NCI-H1694 (cell line): Measurements from ENCODE around the gene SIAH1.
A peak's percentile ranks its signal among the peaks of the same experiment; 100 is the strongest.
"Not testable (repeated sequence)": the region's sequence is repeated elsewhere in the genome, so short reads cannot be mapped to it uniquely, and the experiment has no call there.

Experiments used
- DNase-seq: peaks from one replicate; lab custom pipeline; 2025; lab: John Stamatoyannopoulos, UW

Gene SIAH1

DNA sequence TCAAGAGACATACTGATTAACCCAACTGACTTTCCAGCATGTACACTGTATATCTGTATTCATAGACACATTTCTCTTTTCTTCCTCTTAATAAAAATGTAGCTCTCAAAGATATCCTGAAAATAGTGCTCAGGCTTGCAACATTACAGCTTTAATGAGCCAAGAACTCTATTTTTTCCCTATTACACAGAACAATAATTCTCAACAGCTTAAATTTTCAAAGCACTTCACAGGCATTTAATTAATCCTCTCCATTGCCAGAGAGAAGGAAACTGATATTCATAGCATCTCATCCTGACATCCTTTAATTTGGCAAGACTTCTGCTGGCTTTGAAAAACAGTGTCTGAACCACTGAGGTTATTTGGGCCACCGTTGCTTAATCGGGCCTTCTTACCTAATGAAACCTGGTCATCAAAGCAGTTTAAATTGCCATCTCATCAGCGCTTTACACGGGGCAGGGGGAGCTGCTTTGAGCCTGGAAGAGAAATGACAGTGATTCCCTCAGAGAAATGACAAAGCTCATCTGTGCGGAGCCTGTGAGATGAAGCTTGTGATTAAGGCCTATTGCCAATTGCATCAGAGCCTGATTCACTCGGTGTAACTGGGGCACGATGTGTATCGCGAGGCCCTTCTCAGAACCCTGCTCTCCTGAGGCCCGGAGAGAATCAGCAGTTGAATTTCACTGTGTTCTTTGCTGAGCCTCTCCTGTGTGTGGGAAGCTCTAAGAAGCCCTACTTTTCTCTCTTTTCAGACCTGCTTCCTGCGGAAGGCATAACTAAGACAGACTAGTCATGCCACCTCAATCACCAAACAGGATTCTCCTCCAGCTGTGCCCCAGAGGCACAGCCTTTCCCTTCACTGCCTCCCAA, 8.5 kb upstream of the SIAH1 start:
- no peak for DNase-seq

DNA sequence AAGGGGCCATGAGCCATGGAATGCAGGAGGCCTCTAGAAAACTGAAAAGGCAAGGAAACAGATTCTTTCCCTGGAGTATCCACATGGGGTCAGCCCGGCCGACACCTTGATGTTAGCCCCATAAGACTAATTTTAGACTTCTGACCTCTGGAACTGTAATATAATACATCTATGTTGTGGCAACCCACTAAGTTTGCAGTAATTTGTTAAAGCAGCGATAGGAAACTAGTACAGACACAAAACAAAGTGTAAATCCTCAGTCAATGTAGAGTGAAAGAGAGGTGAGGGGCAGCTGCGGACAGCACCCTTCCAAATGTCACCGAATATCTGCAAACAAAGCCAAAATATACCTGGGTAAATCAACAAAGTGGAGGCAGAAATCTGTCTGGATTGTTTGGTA, 7.2 kb upstream of the SIAH1 start:
- no peak for DNase-seq

DNA sequence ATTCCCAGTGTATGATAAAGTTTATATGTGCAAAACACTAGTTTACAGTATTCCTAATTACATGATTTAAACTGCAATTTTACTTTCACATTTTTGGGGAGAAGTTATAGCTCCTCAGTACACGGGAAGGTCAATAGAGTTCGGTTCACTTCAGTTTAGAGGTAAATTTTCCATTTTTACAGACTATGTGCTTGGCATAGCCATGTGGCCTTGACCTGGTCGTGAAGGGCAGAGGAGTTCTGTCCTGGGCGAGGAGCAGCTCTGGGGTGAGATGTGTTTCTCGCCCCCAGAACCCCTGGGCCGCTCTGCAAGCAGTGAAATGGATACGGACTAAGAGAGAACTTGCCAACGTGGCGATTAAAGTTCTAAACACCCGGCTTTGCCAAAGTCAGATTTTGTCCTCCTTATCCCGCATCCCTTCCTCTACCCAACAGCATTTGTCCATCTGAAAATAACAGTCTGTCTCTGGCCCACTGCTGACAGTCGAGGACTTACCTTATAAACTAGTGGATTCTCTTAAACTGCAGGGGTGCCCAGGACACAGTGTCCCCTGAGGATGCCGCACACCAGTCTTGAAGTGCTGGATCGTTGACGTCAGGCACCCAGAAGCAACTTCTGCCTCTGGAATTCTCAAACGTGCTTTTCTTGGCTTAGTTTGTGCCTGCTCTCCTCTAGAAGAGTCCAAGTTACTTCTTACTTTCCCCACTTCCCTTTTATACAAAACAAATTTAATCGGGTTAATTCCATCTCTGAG, 1.5 kb upstream of the SIAH1 start:
- no peak for DNase-seq

DNA sequence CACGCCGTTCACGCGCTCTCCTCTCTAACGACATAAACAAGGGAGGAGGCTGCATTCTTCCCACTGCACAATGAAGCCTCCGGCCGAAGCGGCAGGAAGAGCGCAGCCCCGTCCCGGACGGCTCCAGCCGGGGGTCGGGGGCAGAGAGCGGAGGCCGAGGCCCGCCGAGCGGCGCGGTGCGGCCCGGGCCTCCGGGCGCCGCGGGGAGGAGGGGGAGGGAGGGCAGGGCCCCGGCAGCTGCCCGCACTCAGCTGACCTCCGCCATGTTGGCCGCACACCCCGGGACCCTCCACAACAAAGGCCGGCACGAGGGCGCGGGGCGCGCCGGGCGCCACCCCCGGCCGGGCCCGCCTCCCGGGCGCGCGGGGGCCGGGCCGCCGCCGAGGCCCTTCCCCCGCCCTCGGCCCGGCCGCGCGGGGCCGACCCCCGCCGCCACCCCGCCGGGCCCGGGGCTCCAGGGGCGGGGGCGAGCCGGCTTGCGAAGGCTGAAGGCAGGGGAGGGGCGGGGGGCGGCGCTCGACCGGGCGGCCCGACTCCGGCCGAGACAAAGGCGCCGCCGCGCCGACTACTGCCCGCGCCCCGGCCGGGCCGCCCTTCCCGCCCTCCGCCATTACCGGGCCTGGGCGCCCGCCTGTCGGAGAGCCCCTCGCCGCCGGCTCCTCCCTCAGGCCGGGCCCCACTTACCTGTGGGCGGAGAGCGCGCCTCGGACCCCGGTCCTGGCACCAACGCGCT, 527 bp downstream of the SIAH1 start:
- DNase-seq = peak; percentile 5

DNA sequence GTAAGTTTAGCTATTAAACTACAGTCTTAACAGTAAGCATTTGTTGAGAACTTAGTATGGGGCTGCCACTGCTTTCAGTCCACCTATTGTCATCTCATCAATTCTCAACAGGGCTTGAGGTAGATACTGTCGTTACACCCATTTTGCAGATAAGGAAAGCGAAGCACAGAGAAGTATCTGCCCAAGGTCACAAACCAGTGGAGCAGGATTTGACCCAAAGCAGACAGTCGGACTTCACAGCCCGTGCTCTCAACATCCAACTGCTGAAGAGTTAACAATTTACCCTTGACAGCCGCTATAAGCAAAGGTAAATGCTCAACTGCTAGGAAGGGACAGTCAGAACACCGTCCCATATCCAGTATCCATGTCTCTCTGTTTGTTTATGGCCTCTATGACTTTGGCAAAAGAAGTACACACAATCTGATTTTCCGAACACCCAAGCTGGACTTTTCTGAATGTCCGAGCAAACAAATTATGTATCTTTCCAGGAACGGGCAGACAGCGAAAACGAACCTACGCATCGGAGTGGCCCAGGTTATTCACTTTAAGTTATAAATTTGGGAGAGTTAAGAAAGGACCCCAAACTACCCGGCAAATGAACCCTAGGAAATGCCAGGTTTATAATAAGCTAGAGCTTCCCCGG, 1.2 kb downstream of the SIAH1 start:
- DNase-seq = no peak

DNA sequence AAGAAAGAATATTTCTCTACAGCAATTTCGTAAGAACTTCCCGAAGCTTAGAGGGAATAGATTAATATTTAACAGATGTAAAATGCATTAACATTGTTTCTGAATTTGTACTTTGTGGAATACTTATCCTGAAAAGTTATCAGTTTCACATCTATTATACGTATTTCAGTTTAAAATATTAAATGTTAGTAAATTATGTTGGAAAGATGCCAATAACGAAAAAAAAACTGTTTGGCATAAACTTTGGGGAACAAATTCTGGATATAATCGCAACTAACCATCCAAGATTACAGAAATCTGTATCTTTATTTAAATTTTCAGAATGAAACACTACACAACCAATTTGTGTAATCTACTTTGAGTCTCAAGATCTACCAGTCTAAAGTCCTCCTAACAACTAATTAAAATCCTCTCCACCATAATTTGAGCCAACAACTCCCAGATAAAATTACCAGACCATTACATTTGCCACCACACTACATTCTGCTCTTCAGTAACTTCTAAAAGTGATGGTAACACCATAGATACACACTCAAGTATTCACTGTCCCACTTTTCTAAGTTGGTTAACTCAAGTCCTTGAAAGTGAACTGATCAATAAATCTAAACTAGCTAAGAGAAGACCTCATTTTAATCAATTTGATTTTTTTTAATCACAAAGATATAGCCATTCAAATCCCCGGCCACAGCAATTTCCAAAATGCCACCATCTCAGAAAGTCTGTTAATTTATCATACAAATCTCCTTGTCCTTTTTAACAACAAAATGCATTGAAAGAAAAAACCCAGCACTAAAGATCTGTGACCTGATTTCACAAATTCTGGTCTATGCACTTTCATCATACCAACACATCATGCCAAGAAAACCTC, 2.0 kb downstream of the SIAH1 start:
- no peak for DNase-seq

DNA sequence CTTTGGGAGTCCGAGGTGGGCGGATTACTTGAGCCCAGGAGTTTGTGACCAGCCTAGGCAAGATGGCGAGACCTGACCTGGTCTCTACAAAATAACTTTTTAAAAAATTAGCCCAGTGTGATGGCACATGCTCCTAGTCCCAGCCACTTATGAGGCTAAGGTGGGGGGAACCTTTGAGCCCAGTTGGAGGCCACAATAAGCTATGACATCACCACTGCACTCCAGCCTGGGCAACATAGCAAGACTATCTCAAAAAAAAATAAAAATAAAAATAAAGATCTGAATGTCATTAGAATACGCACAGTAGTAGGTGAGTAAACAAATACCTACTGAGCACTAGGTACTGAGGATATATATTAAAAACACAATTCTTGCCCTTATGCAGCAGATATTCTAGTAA, 3.1 kb downstream of the SIAH1 start:
- no peak for DNase-seq

DNA sequence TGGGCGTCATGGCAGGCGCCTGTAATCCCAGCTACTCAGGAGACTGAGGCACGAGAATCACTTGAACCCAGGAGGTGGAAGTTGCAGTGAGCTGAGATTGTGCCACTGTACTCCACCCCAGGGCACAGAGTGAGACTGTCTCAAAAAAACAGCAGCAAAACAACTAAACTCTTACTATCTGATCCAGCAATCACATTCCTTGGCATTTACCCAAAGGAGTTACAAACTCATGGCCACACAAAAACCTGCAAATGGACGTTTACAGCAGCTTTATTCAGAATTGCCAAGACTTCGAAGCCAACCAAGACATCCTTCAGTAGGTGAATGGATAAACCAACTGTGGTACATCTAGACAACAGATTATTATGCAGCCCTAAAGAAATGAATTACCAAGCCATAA, 4.0 kb downstream of the SIAH1 start:
- no peak for DNase-seq

DNA sequence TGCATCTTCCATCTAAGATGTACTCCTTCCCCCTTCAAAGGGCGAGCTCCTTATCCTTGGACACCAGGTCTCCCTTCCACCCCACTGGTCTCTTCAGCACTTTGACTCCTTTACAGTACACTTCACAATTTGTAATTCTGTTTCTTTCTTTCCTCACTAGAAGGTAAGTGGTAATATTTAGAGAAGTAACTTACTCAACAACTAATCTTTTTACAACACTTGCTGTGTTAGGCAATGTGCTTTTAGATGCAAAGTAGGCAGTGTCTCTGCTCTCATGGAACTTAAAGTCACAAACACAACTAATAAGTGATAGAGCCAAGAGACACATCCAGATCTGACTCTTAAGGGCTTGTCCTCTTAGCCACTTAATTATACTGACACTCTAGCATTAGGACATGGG, 6.4 kb downstream of the SIAH1 start:
- DNase-seq = no peak

DNA sequence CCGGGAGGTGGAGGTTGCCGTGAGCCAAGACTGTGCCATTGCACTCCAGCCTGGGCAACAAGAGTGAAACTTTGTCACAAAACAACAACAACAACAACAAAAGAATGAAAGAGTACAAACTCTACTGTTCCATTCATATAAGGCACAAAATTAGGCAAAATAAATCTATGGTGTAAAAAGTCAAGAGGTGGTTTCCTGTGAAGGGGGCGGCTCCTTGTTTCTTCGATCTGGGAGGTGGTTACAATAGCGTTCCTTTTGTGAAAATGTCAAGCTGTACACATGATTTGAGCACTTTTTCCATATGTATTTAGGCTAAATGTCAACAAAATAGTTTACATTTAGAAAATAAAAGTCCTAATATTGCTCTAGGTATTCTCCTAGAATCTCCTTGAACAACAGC, 6.9 kb downstream of the SIAH1 start:
- no peak for DNase-seq

DNA sequence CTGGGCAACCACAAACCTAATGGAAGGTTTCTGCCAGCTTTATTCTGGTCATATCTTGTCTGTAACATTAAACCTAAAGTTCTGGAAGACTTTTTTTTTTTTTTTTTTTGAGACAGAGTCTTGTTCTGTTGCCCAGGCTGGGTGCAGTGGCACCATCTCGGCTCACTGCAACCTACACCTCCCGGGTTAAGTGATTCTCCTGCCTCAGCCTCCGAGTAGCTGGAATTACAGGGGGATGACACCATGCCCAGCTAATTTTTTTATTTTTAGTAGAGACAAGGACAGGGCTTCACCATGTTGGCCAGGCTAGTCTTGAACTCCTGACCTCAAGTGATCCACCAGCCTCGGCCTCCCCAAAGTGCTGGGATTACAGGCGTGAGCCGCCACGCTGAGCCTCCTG, 7.9 kb downstream of the SIAH1 start:
- not testable (repeated sequence) for DNase-seq

DNA sequence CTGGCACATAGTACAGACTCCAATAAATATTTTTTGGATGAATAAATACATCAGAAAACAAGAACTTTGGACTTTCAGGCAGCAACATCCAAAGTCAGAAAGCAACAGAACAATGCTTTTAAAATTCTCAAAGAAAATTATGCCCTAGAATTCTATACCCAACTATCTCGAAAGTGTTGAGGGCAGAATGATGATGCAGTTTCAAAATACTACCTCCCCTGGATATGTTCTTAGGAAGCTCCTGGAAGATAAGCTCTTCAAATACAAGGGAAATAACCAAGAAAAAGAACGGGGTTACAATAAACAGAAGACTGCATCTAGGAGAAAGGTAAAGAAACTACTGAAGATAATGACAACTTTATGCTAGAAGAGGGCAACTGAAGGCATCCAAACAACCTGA, 11.0 kb downstream of the SIAH1 start:
- no peak for DNase-seq

DNA sequence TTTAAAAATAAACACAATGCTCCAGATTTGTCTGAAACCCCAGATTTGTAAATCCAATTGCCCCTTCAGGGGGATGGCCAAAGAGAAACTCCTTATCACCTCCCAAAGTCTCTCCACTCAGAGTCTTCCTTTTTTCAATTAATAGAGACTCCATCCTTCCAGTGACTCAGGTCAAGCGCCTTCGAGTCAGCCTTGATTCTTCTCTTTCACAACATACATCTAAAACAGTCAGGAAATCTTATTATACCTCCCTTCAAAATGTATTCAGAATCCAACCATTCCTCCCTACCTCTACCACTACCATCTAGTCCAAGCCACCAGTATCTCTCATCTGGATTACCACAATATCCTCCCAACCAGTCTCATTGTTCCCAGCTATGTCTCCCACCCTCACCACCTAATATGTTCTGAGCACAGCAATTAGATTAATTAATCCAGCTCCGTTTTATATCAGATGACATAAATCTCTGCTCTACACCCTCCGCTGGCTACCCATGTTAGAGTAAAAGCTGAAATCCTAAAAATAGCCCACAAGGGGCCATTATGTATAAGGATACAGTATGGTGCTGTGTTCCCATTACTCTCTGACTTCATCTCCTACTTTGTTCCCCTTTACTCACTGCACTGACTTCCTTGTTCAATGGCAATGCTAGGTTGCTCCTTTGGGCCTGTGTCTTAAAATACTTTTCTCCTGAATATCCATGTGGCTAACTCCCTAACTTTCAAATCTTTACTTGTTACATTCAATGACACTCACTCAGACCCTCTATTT, 11.8 kb downstream of the SIAH1 start:
- no peak for DNase-seq

DNA sequence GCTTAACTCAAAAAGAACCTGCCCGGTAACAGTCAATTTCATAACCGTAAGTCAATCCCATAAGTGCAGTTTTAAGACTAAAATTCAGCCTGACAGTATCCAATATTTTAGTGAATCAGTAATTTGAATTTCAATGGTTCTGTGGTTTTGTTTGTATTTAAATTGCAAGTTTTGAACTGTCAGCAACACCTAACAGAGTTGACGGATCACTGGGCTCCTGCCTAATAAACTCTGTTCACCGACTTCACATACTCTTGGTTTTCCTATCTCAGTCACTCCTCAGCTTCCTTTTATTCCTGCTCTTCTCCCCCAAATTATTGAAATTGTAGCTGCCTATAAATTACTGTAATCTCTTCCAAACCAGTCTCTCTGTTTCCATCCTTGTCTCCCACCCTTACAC, 12.5 kb downstream of the SIAH1 start:
- DNase-seq = no peak

DNA sequence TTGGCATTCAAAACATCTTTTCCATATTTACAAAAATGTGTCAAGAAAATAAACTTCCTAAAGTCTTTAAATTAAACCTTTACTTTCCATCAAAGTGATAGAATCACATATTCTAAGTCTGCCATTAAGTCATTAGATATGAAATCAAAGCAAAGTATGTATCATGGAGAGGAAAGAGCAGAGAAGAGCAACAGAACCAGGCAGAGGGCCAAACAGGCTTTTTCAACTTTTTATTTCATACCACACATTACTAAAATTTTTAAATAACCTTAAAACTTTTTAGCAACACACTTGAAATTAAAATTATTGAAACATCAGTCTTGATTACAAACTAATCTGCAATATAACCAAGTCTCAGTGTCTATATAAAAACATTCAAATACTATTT, 13.8 kb downstream of the SIAH1 start:
- DNase-seq = no peak

DNA sequence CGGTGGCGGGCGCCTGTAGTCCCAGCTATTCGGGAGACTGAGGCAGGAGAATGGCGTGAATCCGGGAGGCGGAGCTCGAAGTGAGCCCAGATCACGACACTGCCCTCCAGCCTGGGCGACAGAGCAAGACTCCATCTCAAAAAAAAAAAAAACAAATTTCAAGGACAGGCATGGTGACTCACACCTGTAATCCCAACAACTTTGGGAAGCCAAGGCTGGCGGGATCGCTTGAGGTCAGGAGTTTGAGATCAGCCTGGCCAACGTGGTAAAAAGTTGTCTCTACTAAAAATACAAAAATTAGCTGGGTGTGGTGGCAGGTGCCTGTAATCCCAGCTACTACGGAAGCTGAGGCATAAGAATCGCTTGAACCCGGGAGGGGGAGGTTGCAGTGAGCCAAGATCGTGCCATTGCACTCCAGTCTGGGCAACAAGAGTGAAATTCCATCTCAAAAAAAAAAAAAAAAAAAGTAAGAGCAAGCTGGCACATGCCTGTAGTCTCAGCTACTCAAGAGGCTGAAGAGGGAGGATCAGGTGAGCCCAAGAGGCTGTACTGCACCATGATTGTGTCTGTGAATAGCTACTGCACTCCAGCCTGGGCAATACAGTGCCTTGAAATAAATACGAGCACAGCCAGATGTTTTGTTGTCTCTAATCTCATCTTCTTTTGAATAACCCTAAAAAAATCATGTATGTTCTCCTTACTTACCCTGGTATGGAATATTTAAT, 14.4 kb downstream of the SIAH1 start:
- DNase-seq = not testable (repeated sequence)

DNA sequence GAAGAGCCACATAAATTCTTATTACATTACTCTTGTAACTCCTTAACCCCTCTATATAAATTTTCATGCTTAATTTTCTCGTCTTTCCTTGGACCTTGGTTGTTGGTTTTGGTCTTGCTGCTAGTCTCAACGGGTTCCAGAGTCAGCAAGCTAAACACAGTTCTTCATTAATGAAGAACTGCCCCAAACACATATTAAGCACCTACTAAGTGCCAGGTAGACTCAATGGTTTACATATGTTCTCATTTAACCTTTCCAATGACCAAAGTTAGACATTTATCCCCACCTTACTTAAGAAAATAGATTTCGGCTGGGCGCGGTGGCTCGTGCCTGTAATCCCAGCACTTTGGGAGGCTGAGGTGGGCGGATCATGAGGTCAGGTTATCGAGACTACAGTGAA, 15.0 kb downstream of the SIAH1 start:
- no peak for DNase-seq

DNA sequence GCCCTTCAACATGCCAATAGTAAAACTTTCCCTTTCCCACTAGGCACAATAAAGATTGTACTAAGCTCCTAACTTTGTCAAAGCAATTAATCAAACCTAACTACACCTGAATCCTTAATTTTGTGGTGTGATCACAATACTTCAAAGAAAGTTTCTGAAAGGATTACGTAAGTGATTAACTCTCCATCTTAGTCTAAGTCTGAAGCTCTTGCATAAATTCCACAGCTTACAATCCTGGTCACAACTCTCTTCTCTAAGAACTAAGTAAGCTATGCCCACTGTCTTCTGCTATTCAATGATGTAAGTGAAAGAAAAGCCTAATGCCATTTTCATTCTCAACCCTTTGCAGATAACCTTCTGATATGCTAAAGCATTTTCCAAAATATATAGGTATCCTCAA, 15.4 kb downstream of the SIAH1 start:
- DNase-seq = no peak

DNA sequence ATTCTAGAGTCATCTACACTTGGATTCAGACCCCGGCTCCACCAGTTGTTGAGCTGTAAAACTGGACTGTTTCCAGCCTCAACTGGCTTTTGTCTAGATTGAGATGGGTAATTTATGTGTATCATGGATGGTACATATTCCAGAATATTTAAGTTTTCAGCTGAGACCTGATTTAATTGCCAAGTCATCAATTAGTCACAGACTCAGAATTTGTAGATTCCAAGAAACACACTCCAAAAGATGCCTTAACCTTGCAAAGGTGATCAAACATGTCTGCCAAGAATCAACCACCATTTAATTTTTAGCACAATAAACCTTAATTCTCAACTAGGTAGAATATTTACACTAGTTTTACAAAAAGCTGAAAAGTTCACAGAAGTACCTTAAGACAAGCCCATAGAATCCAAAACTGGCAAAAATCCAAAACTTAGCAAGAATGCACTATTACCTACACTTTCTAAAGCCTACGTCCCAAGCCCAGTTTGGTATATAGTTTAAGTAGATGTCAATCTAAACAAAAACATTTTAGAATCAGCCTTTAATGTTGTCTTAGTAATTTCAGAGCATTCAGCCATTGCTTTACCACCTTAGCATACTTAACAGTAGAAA, 17.7 kb downstream of the SIAH1 start:
- DNase-seq = no peak
